ENCODE results near the gene RECQL5. TPM values are rescaled to one million over a fixed set of nuclear protein-coding genes. Genes with fewer than 3 reads are reported as not detected.
"Not testable (repeated sequence)": the region's sequence is repeated elsewhere in the genome, so short reads cannot be mapped to it uniquely, and the experiment has no call there.

The RECQL5 gene
- total RNA-seq, 2 experiments from 2014 or later = 90.0 to 139 TPM

GRCh38 chr17:75595920-75596313 is 71.0 kb downstream of the RECQL5 start:
- no peaks in the 10 kb centered on the region for H3K9me3 ChIP-seq (ENCODE audit: low read length)
- no peak overlapping the region for H3K4me3 ChIP-seq (ENCODE audit: low read depth, low read length, poor library complexity, severe bottlenecking)
- POLR2A ChIA-PET = no interaction called here
- H3K9me2 ChIP-seq (ENCODE audit: insufficient read depth, low read length) = no peaks in the 10 kb centered on the region
- no peak for TF ChIP-seq EZH2phosphoT487 (IDR thresholded peaks at IDR 0.05; ENCODE audit: borderline replicate concordance, low read depth, low read length)
- TF ChIP-seq CTCF (conservative IDR thresholded peaks at IDR 0.05; ENCODE audit: low read length) = no peak
- peaks cover under 1% of the 10 kb centered on the region for H3K4me1 ChIP-seq (ENCODE audit: insufficient read depth, low read length, poor library complexity, severe bottlenecking)
- CTCF ChIA-PET (ENCODE audit: unreplicated experiment) = no interaction called here
- H3K36me3 ChIP-seq (ENCODE audit: insufficient read depth, low read length) = no peaks in the 10 kb centered on the region
- intact Hi-C loops (cut with micrococcal nuclease; ENCODE audit: unreplicated experiment) = no loop called here
- H2AFZ ChIP-seq (ENCODE audit: low read length) = no peak overlapping the region
- no peak overlapping the region for H3K4me2 ChIP-seq (ENCODE audit: low read length)
- no peak overlapping the region for H3K27ac ChIP-seq (ENCODE audit: low read depth, low read length, poor library complexity, severe bottlenecking)
- H4K20me1 ChIP-seq (ENCODE audit: insufficient read depth, low read length) = no peaks in the 10 kb centered on the region
- no peak for DNase-seq (ENCODE audit: low spot score)
- H3K79me2 ChIP-seq (ENCODE audit: insufficient read depth, low read depth, low read length) = no peaks in the 10 kb centered on the region
- BruUV-seq (replicated peaks) = no TSS peak

- no peaks in the 10 kb centered on the region for H3K9me3 ChIP-seq (ENCODE audit: low read length)
- BruUV-seq (replicated peaks) = no TSS peak
- H3K27ac ChIP-seq (ENCODE audit: low read depth, low read length, poor library complexity, severe bottlenecking) = no peak overlapping the region
- H3K79me2 ChIP-seq (ENCODE audit: insufficient read depth, low read depth, low read length) = no peaks in the 10 kb centered on the region
- no peaks in the 10 kb centered on the region for H3K9me2 ChIP-seq (ENCODE audit: insufficient read depth, low read length)
- CTCF ChIA-PET (ENCODE audit: unreplicated experiment) = no interaction called here
- H3K4me3 ChIP-seq (ENCODE audit: low read depth, low read length, poor library complexity, severe bottlenecking) = no peak overlapping the region
- POLR2A ChIA-PET = no interaction called here
- H3K36me3 ChIP-seq (ENCODE audit: insufficient read depth, low read length) = no peaks in the 10 kb centered on the region
- H2AFZ ChIP-seq (ENCODE audit: low read length) = no peak overlapping the region
- intact Hi-C loops (cut with micrococcal nuclease; ENCODE audit: unreplicated experiment) = no loop called here
- H4K20me1 ChIP-seq (ENCODE audit: insufficient read depth, low read length) = no peaks in the 10 kb centered on the region
- peaks cover 5% of the 10 kb centered on the region for H3K4me1 ChIP-seq (ENCODE audit: insufficient read depth, low read length, poor library complexity, severe bottlenecking)
- no peak overlapping the region for H3K4me2 ChIP-seq (ENCODE audit: low read length)
- no peak for TF ChIP-seq EZH2phosphoT487 (IDR thresholded peaks at IDR 0.05; ENCODE audit: borderline replicate concordance, low read depth, low read length)
- no peak for TF ChIP-seq CTCF (conservative IDR thresholded peaks at IDR 0.05; ENCODE audit: low read length)
- no peak for DNase-seq (ENCODE audit: low spot score)
These were observed 71.6 kb downstream of the RECQL5 start for GRCh38 chr17:75595284-75595919.

GRCh38 chr17:75594499-75595283 is 72.3 kb downstream of the RECQL5 start:
- Histone ChIP-seq H3K9me3 (ENCODE audit: low read length) (no peaks in the 10 kb centered on the region), H4K20me1 (ENCODE audit: insufficient read depth, low read length) (no peaks in the 10 kb centered on the region), H3K36me3 (ENCODE audit: insufficient read depth, low read length) (no peaks in the 10 kb centered on the region), H3K9me2 (ENCODE audit: insufficient read depth, low read length) (no peaks in the 10 kb centered on the region), H3K4me1 (ENCODE audit: insufficient read depth, low read length, poor library complexity, severe bottlenecking) (peaks cover 11% of the 10 kb centered on the region), H3K4me3 (ENCODE audit: low read depth, low read length, poor library complexity, severe bottlenecking) (no peak overlapping the region), H2AFZ (ENCODE audit: low read length) (no peak overlapping the region), H3K79me2 (ENCODE audit: insufficient read depth, low read depth, low read length) (no peaks in the 10 kb centered on the region), H3K4me2 (ENCODE audit: low read length) (no peak overlapping the region), H3K27ac (ENCODE audit: low read depth, low read length, poor library complexity, severe bottlenecking) (no peak overlapping the region)
- peak; percentile 36; the same call in 1 of the 2 replicates for TF ChIP-seq CTCF (conservative IDR thresholded peaks at IDR 0.05; ENCODE audit: low read length)
- no peak for TF ChIP-seq EZH2phosphoT487 (IDR thresholded peaks at IDR 0.05; ENCODE audit: borderline replicate concordance, low read depth, low read length)
- intact Hi-C loops (cut with micrococcal nuclease; ENCODE audit: unreplicated experiment) = no loop called here
- ChIA-PET POLR2A (no interaction called here), CTCF (ENCODE audit: unreplicated experiment) (no interaction called here)
- no TSS peak for BruUV-seq (replicated peaks)
- peak; percentile 25 for DNase-seq (ENCODE audit: low spot score)

GRCh38 chr17:75593430-75593829 is 73.5 kb downstream of the RECQL5 start:
- ChIA-PET POLR2A (interaction anchor here (0.9 kb wide), 1 partner anchor 134 kb away, joined by 5 read pairs; no protein-coding TSS in a partner anchor), CTCF (ENCODE audit: unreplicated experiment) (interaction anchor here (1.0 kb wide), 1 partner anchor 8 kb away, joined by 4 read pairs; no protein-coding TSS in a partner anchor)
- H2AFZ ChIP-seq (ENCODE audit: low read length); H3K9me2 ChIP-seq (ENCODE audit: insufficient read depth, low read length); H3K4me3 ChIP-seq (ENCODE audit: low read depth, low read length, poor library complexity, severe bottlenecking); DNase-seq (ENCODE audit: low spot score); H3K27ac ChIP-seq (ENCODE audit: low read depth, low read length, poor library complexity, severe bottlenecking); H3K79me2 ChIP-seq (ENCODE audit: insufficient read depth, low read depth, low read length); H3K36me3 ChIP-seq (ENCODE audit: insufficient read depth, low read length); intact Hi-C loops (cut with micrococcal nuclease; ENCODE audit: unreplicated experiment); H3K4me2 ChIP-seq (ENCODE audit: low read length); BruUV-seq (replicated peaks); H4K20me1 ChIP-seq (ENCODE audit: insufficient read depth, low read length); H3K9me3 ChIP-seq (ENCODE audit: low read length): not testable (repeated sequence)
- peaks cover 20% of the 10 kb centered on the region for H3K4me1 ChIP-seq (ENCODE audit: insufficient read depth, low read length, poor library complexity, severe bottlenecking)
